GM13976 (cell line): ENCODE measurements around the gene MAML2.

Source experiments
- DNase-seq: peaks from one replicate; pipeline ENCODE4 v3.0.0; 2012; ENCODE audit warnings: low spot score
- in situ Hi-C: fragments of 300-500 bp; cut with MboI; formaldehyde crosslinking; loops from one replicate; pipeline ENCODE4 v1.12.0; 2022; ENCODE audit warnings: low sequenced_read_pairs, mixed read lengths, inconsistent platforms; ENCODE audit not compliant: unreplicated experiment
- TF ChIP-seq, protein P1 (sequence below): IDR thresholded peaks from 2 replicates; pipeline ENCODE4 v1.5.1; 2012; ENCODE audit warnings: borderline replicate concordance, mild to moderate bottlenecking; ENCODE audit not compliant: insufficient read depth; ENCODE audit errors: extremely low read depth, missing control alignments, control extremely low read depth

The MAML2 gene

DNA sequence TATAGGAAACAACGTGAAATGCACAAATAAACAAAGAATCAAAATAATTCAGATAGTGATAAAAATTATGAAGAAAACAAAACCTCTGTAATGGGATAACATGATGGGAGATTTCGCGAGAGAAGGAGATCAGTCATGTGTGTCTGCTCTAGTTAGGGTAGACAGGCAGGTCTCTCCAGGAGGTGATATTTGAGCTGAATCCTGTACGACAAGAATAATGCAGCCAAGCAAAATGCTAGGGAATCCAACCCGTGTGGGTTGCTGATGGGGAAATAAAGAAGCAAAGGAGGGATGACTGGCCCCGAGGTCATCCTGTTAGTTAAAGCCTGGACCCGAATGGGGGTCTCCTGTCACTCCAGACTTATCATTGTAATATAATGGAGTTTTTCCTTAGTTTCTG, 16.0 kb downstream of the MAML2 start:
- no peak for DNase-seq
- TF ChIP-seq, protein P1, sequence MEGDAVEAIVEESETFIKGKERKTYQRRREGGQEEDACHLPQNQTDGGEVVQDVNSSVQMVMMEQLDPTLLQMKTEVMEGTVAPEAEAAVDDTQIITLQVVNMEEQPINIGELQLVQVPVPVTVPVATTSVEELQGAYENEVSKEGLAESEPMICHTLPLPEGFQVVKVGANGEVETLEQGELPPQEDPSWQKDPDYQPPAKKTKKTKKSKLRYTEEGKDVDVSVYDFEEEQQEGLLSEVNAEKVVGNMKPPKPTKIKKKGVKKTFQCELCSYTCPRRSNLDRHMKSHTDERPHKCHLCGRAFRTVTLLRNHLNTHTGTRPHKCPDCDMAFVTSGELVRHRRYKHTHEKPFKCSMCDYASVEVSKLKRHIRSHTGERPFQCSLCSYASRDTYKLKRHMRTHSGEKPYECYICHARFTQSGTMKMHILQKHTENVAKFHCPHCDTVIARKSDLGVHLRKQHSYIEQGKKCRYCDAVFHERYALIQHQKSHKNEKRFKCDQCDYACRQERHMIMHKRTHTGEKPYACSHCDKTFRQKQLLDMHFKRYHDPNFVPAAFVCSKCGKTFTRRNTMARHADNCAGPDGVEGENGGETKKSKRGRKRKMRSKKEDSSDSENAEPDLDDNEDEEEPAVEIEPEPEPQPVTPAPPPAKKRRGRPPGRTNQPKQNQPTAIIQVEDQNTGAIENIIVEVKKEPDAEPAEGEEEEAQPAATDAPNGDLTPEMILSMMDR: no peak
- in situ Hi-C loops: no loop called here

DNA sequence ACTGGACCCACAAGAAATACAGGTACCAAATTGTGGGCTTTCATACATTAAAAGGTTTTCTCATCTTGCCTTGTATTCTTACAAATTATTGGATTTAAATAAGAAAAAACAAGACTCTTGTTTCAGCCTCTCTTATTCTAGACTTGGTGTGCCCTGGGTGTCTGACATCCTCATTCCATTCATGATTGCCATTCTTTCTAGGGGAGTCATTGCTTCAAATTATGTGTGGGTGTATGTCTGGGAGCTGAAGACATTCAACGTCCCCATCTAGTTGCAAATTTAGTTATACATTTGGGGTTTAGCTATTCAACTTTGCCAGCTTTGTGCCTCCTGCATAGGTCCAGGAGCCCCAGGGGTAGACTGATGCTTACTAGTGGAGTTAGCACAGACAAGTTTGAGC, 18.1 kb downstream of the MAML2 start:
- in situ Hi-C loops: no loop called here
- TF ChIP-seq, protein P1: no peak
- DNase-seq: no peak

DNA sequence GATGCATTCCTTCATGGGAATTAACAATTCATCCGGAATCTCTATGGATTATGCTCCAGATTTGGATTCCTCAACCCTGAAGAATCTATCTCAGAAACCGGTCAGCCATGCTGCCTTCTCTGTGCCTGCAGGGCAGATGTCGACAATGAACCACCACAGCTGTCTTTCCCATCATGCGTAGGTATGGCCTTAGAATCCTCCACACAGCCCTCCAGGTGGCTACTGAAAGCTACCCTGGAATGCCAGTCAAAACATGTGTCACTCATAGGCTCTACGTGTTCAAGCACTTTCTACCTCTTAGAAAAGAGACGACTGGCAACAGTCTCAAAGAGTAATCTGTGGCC, 19.4 kb downstream of the MAML2 start:
- TF ChIP-seq, protein P1: no peak
- in situ Hi-C loops: no loop called here
- DNase-seq: no peak

DNA sequence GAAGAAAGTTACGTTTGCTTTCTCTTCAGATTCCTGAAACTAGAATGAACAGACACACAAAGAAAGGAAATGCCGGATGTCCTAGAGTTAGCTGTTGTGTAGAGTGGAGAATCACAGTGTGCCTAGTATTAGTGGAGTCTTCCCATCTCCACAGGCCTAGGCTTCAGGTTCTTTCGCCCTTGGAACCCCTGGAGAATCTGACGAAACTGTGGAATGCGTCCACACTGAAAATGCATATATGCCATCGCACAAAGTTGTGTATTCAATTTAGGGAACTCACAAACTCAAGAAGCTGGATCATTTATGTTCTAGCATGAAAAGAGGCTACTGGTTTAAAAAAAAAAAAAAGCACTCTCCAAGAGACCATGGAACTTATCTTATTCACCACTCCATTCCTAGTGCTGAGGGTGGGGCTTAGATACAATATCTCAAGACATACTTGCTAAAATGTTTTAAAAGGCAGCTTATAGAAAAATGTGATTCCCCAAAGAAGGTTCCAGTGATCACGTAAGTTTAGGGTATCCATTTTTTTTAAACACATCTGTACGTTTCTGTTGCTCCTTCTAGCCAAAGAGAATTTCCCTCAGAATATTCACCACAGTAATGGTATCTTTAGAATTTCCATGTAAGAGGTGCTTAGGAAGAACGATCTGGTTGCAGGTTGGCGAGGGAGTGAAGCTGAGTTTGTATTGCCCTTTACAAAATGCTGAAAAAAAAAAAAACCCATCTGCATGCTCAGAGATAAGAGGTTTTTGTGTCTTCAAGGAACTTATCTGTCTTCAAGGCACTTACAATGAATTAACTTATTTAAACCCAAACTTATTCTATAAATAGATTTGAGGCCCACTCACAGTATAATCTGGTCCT, 20.0 kb downstream of the MAML2 start:
- no peak for DNase-seq
- in situ Hi-C loops: no loop called here
- TF ChIP-seq, protein P1: no peak

DNA sequence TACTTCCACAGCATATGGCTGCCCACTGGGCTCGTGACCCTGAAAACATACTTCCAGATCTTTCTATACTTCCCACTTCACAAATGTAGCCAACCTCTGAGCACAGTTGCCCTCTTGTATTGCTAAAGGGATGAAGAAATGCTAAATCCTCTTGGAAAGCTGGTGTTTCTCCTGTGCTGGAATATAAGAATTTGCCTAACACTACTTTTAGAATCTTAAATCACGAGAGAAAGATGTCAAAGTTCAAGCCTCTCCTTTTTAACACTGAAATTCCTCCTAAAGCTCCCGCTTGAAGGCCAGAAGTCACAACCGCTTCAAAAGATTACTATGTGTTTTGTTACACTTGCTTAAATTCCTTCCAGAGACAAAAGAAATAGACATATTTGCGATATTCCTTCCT, 21.9 kb downstream of the MAML2 start:
- TF ChIP-seq, protein P1: no peak
- in situ Hi-C loops: no loop called here
- DNase-seq: no peak

DNA sequence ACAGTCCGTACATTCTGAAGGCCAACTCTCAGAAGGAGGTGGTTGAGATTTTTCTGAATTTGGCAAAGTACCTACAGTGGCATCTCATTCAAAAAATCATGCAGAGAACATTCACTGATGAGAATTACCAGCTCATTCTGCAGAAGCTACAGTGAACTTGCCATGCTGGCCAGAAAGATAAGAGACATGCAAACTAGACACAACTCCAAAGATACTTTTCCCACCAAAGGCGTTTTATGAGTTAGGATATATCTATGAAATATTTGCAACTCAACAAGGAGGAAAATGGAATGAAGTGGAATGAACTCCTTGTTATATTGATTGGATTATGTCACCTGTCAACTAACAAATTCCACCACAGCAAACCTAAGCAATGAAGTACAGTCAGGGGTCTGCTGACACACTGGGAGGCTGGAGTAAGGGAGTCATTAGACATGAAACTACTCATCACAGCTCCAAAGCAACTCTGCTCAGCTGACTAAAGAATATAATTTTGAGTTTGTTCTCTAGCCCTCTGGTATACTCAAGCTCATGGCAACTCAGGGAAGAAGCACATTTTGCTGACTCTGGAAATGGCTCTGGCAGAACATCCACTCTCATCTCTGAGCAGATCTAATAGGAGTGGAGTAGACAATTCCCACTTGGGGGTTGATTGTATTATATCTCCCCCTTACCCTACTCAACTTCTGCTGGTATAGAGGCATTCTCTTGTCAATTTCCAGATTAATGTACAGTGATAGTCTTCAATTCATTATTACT, 22.9 kb downstream of the MAML2 start:
- in situ Hi-C loops: no loop called here
- TF ChIP-seq, protein P1: no peak
- no peak for DNase-seq
